HPDE6-E6E7 (cell line): Measurements from ENCODE around the gene SCFD2.

Source experiments
- DNase-seq: peaks from one replicate; pipeline ENCODE4 v3.0.0; 2011; ENCODE audit warnings: missing footprints; ENCODE audit errors: extremely low spot score

The SCFD2 gene

DNA sequence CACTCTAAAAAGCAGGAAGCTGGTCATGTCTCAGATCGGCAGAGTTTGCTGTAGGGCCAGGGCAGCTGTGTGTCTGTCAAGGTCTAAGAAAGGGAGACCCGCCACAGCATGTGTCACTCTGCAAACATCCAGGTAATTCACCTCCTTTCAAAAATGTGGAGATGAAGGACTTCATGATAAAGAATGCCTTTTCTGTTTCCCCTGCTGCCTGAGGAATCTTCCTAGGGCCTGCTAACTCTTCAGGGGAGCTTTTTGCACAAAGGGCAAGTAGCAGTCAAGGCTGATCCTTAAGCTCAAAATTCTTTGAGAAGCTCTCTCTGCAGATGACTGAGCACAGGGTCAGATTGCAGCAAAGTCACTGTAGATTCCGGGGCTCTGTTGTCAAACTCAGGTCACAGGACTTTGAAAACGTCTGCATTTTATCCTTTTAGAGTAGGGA is 482.7 kb downstream of the SCFD2 start:
- DNase-seq: no peak

DNA sequence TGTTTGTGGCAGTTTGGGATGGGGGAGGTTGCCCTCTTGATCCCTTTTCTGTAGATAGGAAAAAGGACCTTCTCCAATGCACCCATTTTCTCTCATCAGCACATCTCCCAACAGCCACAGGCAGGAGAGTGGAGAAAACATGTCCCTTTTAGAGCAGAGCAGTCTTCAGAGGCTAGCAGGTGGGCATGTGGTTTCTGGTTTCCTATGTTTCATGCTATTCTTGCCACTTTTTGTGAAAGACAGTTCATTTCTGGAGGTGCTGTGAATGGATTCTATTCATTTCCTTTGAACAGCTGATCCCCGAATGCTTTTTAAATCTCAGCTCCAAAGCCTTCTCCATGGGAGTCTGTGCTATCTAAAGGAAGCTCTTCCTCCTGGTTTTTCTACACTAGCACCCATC is 484.9 kb downstream of the SCFD2 start:
- DNase-seq: no peak

GRCh38 chr4:52879471-52879870 is 486.4 kb downstream of the SCFD2 start:
- DNase-seq: no peak

DNA sequence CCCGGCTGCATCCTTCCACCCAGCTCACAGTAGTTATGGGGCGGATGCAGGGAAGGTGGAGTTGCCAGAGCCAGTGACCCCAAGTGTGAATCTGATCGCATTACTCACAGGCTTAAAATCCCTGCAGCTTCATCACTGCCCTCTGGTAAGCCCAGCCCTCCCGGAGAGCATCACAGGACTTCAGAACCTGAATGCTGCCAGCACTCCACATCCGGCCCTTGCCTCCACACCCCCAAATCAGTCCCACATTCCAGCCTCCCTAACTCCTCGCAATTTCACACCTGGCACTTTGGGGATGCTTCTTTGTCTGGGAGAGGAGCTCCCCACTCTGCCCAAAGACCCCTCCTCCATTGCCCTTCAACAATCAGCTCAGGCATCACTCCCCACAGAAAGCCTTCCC is 488.2 kb downstream of the SCFD2 start:
- DNase-seq: no peak

- no peak for DNase-seq
These were observed 488.8 kb downstream of the SCFD2 start for GRCh38 chr4:52877036-52877435.

DNA sequence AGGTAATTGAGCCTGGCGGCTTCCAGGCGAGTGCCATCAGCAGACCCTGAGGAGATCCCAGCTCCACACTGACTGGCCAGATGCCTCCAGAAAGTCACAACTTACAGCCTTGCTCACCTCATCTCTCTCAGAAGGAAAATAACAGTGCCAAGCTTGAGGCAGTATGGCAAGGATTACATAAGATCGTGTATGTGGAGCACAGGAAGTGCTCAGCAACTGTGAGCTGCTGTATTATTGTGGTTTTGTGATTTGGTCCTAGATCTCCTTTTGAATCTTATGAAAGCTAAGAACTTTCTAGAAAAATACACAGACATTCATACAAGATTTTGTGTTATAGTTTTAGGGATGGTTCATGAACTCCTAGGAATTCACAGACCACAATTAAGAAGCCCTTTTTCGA is 489.8 kb downstream of the SCFD2 start:
- DNase-seq: no peak

GRCh38 chr4:52874948-52875347 is 490.9 kb downstream of the SCFD2 start:
- no peak for DNase-seq

DNA sequence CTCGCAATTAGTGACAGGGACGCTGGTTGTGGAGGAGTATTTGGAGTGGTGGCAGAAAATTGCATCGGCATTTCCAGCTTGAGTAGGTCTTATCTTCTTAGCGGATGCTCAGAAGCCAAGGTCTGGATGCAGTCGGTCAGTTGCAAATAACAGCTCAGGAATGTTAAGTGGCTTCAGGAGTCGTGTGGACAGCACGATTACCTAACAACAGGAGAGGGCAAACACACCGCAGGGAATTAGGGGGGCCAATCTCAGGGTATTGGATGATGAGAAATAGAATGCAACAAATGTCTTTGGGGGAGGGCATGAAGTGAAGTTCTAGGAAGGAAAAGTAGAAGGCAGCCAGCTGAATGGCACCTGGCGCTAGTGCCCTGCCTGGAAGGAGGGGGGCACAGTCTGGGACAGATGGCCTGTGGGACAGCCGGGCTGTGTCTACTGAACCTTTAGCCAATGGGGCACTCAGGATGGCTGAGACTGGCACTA is 492.0 kb downstream of the SCFD2 start:
- no peak for DNase-seq

DNA sequence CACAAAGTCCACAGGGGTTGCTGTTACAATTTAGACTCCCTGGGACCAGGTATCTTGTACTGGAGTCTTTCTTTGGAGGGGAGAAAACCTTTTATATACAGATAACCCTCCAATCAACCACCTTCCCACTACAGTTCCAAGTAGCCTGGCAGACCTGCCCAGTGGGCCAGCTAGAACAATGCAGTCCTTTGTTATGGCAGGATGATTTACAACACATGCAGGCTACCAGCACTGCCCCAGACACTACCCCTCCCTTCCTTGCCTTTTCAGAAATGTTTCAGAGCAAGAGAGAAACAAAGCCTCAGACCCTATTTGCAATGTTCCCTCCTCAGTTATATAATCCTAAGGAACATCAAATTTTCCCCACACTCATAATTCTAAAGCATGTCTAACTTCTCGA is 492.7 kb downstream of the SCFD2 start:
- DNase-seq: no peak

DNA sequence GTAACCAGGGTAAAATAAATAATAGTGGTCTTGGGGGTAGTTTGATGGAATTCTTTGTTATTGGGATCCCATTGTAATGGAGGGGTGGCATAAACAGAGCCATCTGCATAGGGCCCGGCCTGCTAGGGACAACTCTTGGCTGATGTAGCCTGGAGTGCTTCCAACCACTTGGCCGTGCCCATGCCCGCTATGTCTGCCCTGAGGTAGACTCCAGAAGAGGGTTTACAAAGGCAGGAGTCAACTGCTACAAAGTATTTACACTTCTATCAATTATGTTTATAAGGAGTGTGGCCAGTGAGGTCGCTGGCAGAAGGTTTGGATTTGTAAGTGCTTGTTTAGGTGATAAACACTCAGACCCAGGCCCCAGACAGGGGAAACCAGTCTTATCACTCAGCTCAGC is 495.6 kb downstream of the SCFD2 start:
- no peak for DNase-seq

DNA sequence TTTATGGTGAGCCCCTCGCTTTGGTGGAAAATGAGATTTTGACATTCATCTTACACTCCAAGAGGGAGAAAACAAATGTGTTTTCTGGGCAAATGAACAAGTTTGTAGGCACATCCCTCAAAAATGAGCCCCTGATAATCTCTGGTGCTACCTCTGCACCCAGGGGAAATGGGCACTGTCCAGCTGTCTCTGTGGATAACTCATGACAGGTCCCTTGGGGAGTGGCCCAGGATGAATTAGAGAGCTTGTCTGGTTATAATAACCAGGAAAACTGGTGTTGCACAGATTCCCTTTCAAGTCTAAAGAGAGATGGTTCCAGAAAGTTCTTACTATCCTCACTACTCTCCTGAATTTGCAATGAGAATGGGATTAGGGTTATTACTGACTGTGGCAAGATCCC is 496.2 kb downstream of the SCFD2 start:
- DNase-seq: no peak

DNA sequence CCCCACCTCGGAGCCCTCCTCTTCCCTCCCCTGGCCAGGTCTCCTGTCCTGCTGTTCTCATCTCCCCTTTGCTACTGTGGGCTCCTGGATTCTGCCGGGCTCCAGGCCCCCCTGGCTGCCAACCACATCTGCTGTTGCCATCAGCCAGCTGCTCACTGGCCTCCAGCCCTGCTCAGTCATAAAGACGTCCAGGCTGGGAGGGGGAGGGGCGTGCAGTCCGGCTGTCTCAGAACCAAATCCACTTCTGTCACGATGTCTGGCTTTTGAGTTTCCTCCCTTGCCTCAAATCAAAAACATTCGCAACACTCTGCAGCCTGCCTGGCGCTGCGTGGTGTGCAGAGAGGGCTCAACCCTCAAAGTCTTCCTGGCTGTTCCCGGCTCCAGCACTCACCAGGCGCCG is 496.7 kb downstream of the SCFD2 start:
- no peak for DNase-seq

GRCh38 chr4:52868133-52868532 is 497.7 kb downstream of the SCFD2 start:
- no peak for DNase-seq

DNA sequence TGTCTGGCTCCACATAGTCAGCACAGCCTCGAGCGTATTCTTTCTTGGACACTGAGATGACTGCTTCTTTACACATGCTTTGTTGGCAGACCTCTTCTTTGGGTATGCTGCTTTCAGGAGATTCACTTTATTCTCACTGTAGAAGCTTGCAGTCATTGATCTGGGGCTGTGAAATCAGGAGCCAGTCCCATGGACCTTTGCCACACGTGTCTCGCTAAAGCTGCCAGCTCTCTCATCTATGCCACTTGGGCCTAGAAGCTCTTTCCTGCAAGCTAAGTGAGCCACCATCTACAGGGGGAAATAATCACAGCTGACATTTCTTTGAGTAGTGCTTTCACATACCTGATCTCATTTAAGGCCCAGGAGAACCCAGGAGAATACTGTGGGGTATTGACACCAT is 498.7 kb downstream of the SCFD2 start:
- DNase-seq: no peak

DNA sequence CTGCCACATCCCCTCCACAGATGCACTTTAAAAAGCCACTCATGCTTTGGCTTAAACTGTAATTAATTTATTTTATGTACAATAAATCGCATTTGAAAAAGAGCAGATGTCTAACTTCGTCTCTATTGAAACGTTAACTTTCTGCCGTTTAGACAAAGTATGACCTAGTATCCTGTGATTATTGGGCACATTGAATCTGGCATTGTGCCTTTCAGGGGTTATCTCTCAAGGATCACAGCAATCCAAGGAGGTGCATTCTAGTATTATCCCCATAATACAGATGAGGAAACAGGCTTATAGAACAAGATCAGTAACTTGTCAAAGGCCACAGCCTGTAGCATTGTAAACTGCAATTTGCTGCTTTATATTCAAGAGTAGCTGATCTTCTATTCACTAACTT is 499.1 kb downstream of the SCFD2 start:
- DNase-seq: no peak

DNA sequence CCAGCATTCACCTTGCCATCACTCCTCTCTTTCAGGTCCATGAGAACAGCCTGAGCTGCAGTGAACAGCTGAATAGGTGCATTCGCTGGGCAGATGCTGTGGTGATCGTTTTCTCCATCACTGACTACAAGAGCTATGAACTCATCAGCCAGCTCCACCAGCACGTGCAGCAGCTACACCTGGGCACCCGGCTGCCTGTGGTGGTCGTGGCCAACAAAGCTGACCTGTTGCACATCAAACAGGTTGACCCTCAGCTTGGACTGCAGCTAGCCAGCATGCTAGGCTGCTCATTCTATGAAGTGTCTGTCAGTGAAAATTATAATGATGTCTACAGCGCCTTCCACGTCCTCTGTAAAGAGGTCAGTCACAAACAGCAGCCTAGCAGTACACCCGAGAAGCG is 500.6 kb downstream of the SCFD2 start:
- no peak for DNase-seq

DNA sequence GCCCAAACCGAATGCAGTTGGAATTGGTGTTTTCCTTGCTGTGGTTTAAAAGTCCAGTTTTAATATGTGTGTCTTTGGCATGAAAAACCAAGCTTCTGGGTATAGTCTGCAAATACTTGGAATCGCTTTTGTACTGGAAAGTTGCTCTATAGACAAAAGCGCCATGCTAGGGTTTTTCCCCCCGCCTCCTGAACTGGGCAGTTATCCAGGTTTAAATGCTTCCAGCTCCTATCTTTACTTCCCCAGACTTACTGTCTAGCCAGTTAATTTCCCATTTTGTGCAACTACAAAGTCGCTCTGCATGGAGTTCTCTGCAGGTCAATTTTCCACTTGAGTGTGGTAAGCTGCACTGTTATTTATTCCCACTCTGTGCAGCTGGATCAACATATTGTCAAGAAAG is 501.1 kb downstream of the SCFD2 start:
- no peak for DNase-seq

DNA sequence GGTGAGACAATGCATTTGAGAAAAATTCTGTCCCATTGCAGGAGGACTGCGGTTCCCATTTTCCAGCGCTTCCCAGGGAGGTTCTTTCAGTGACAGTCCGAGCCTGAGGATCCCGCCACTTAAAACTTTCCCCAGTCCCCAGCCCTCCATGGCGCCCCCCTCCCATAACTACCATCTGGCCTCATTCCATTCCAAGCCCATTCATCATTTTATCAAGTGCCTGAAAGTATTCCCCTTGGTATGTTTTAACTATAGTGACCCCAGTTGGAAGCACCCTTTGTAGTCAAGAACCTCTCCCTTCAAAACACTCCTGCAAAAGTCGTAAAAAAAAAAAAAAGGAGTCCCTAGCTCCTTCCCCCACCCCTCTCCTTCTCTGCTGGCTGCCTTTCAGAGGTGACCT is 502.5 kb downstream of the SCFD2 start:
- no peak for DNase-seq

DNA sequence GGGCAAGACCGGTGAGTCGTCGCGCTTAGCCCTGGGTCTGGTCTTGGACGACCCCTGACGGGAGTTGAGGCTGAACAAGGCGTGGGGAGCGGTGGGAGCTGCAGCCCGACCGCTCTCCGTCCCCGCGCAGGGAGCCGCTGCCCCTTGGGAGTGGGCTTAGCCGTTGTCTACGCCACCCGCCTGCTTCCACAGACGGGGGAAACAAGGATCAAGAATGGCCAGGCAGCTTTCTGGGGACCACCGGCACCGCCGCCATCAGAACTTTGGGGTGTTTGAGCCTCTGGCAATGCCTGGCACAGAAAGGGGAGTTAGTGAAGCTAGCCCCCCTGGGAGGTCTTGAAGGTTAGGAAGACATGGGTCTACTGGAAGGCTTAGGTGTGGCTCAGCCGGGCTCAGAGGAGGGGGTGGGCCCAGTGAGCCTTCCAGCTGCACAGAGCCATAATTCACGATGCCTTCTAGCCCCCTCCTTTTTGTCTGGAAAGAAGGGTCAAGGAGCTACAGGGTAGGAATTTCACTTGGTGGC is 503.2 kb downstream of the SCFD2 start:
- no peak for DNase-seq

GRCh38 chr4:52861879-52862616 is 503.8 kb downstream of the SCFD2 start, which contains the start of gene RASL11B:
RASL11B (plus strand) TSS chr4:52862317; CDS start chr4:52862508, 191 bp downstream.
- DNase-seq: peak; percentile 92

DNA sequence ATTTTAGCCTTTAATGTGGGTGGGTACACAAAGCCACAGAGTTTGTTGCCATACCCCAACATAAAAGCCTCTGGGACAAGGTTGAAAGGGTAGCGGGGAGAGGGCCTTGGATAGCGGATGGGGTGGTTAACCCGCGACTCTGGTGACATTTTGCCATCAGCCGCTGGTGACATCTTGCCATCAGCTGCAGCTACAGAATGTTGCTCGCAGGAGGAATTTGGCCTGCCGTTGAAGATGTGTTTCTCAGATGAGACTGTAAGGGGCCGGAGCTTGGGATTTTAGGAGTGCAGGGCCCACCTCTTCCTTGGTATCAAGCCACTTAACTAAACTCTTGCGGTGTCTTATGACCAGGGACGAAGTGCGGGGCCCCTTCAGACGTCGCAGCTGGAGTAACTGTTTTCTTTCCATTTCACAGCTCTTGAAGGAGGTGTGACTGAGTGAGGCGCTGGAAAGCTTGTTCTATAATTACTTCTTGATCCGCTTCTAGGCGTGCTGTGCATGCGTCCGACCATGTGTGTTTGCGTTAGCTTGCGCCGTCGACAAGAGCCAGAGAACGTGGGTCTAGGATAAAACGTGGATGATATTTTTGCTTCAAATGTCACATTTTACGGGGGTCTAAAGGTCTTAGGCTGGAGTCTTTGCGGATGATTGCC is 504.6 kb downstream of the SCFD2 start:
- no peak for DNase-seq

- DNase-seq: no peak
These were observed 505.5 kb downstream of the SCFD2 start for GRCh38 chr4:52860361-52860760.

DNA sequence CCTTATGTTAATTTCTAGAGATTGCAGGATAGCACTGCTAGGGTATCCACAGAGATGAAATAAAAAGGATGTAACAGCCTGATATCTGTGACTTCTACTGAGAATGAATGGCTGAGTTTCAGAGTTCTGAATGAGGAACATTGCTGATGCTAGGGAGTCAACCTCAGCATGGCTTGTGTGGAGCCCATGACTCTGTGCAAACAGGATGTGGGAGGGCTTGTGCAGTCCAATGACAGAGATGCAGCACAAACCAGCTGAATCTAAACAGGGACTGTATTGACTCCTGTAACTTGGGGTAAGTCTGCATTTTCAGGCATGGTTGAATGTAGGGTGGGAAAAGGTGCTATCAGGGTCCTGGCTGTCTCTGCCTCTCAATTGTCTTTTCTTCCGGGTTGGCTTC is 509.1 kb downstream of the SCFD2 start:
- DNase-seq: no peak
